K562 treated with DMSO at 1 percent for 4 hours (cell line): ENCODE results near the gene GPX7. TPM values are rescaled to one million over a fixed set of nuclear protein-coding genes. Genes with fewer than 3 reads are reported as not detected.

Experiments used
- total RNA-seq: library from RNA; unstranded; fragments of 300-600 nt; gene quantifications from 2 replicates; pipeline ENCODE4 v1.2.3, GENCODE V29; 2022; ENCODE audit not compliant: insufficient read depth

GPX7 gene
- total RNA-seq = not detected in 2 replicates

DNA sequence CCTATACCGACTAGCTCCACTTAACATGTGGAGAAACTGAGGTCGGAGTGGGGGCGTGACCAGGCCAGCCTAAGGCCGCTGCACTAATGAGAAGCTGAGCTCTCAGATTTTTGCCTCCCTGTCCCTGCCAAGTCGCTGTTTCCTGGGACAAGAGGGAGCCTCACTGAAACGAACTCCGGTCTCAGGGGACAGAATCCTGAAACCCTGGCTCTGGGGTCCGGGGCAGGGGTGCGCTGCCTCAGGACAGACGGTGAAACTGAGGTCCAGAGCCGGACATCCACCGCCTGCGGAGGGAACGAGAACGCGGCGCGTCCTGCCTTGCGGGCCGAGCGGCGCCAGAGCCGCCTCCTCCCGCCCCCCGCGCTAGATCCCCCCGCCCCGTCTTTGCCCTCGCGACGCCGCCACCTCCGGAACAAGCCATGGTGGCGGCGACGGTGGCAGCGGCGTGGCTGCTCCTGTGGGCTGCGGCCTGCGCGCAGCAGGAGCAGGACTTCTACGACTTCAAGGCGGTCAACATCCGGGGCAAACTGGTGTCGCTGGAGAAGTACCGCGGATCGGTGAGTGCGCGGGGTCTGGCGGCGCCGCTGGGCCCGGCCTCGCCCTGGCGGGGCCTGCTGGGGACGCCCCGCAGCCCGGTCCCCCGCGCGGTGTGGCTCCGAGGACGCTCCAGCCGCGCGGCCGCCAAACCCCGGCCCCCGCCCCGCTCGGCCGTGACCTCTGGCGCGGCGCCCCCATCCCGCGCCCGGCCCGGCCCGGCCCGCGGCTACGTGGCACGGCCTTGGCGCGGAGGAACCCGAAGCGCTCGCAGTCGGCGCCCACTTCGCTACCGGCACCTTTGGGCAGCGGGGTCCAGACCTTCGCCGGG lies at the start of gene GPX7:
Gene GPX7, plus strand, starts transcription at position 381 of the 865 bp plus-strand sequence. Its CDS starts 39 bp downstream, at position 420.

DNA sequence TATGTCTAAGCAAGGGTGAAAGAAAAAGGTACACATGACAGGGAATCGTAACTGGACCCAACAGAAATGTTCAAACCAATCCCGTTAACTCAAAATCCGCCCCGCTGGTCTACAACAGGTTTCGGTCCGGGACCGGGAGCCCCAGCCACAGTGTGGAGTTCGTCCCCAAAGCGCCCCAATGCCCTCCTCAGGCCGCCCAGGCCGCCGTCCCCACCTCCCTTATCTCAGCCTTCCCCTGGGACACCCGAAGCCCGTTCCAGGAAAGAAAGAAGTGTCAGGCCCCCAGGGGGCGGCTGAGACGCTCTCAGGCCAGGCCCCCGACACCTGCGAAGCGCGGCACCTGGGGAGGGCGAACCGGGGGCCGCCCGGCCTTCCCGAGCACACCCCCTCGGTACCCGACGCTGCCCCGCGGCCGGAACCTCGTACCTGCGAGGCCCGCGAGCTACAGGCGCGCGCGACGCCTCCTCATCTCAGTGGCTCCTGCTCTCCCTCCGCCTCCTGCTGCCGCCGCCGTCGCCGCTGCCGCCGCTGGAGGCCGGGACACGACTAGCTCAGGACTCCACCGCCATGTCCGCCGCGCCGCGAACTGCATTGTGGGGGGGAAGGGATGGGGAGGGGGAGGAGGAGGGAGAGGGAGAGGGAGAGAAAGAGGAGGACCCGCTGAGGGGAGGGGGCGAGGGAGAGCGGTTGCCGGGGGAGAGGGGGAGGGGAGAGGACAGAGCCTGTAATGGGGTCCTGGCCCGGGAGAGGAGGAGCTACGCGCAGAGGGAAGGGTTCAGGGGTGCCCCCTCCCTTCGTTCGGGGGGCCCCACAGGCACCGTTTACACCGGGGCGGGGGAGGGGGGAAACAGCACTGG lies 49.4 kb upstream of the GPX7 start, which contains the start of gene TUT4:
Gene TUT4, minus strand, starts transcription at position 588 of the 857 bp plus-strand sequence. CDS start 26,812 bp downstream, outside the sequence.

DNA sequence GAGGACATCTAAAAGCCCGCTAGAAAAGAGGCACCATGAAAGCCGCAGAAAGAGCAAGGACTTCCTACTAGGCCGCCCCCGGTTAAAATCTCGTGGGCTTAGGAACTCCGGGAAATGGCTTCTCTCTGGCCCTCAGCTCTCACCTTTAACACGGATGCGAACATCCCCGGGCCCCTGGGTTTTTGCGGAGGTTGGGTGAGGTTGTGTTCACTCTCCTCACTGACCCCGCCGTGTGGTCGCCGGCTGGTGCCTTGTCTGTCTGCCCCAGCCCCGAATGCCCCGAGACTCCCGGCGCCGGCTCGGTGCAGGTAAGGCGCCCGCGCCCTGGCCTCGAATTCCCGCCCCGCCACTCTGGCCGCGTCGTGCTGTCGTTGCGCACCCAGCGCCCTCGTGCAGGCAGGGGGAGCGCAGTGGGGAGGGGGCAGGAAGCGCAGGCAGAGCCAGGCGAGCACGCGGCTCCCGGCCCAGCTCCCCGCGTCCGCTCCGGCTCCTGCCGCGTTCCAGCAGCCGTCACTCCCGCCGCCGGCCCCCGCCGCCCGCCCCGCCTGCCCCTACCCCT lies 30.6 kb downstream of the GPX7 start, which contains the start of gene SHISAL2A:
Gene SHISAL2A, plus strand, starts transcription at position 437 of the 559 bp plus-strand sequence. CDS start 326 bp downstream, outside the sequence.

Other genes with a start within 250 kb of the GPX7 start
- gene CC2D1B, start 236.2 kb upstream of the GPX7 start, total RNA-seq = 16.7 and 22.8 TPM in 2 replicates
- 46.8 and 47.9 TPM in 2 replicates for gene ORC1, start 197.9 kb upstream of the GPX7 start, total RNA-seq
- 21.3 and 34.9 TPM in 2 replicates for gene PRPF38A, start 197.8 kb upstream of the GPX7 start, total RNA-seq
- 25.2 and 29.8 TPM in 2 replicates for gene TUT4, start 49.3 kb upstream of the GPX7 start, total RNA-seq
- not detected in 2 replicates for gene SHISAL2A, start 30.8 kb downstream of the GPX7 start, total RNA-seq
- 9.1 and 13.8 TPM in 2 replicates for gene COA7, start 96.0 kb downstream of the GPX7 start, total RNA-seq
- gene ZYG11B, start 124.1 kb downstream of the GPX7 start, total RNA-seq = 8.5 and 11.7 TPM in 2 replicates
- gene ZYG11A, start 240.4 kb downstream of the GPX7 start, total RNA-seq = 3.2 and 4.3 TPM in 2 replicates